ENCODE results near the gene OR52I2.

DNA sequence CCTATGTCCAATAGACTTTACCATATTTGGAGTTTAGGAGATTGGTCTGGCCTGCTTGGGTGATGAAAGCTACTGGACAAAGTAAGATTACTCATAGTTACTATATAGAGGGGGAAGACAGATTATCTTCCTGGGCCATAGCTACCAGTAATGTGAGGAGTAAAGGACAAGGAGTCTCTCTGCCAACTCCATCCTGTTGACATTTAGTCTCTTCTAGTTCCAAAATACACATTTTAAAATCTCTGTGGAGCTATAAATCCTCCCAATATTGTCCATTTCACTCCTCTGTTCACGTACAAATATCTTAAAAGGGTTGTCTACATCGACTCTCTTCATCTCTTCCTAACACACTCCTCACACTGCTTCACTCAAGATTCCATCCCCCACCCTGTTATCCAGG lies 54.6 kb downstream of the OR52I2 start:
- TF ChIP-seq GATA3 (IDR thresholded peaks at IDR 0.05; ENCODE audit: low read depth, low read length) (no peak), GATA2 (IDR thresholded peaks at IDR 0.05; ENCODE audit: low read depth, low read length) (no peak)
